HG02623 (cell line): ENCODE data around the gene ALDH2.
"Not testable (repeated sequence)": the region's sequence is repeated elsewhere in the genome, so short reads cannot be mapped to it uniquely, and the experiment has no call there.

Experiments used
- ATAC-seq: cut with Tn5 transposase; IDR thresholded peaks from one replicate; pipeline ENCODE4 v1.9.1; 2021; ENCODE audit warnings: moderate library complexity; ENCODE audit not compliant: unreplicated experiment

The ALDH2 gene

DNA sequence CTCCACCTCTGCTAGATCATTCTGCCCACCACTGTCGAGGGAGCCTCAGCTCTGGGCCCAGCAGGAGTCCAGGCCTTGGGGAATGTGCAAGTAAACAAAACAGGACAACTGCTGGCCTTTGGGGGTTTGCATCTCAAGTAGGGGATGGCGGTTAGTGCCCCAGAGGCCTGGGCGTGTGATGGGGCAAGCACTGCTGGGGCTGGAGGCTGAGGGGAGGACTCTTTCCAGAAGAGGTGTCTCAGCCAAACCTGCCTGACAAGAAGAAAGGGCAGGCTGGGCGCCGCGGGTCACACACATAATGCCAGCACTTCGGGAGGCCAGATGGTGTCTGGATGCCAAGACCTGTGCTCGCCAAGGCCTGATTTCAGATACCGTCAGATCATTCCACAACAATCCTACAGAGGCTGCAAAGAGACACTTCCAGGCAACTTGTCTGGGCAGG lies 8.6 kb upstream of the ALDH2 start:
- no peak for ATAC-seq

- no peak for ATAC-seq
These were observed 7.5 kb upstream of the ALDH2 start for GRCh38 chr12:111759271-111759670.

- no peak for ATAC-seq
These were observed 6.7 kb upstream of the ALDH2 start for GRCh38 chr12:111759991-111760390.

DNA sequence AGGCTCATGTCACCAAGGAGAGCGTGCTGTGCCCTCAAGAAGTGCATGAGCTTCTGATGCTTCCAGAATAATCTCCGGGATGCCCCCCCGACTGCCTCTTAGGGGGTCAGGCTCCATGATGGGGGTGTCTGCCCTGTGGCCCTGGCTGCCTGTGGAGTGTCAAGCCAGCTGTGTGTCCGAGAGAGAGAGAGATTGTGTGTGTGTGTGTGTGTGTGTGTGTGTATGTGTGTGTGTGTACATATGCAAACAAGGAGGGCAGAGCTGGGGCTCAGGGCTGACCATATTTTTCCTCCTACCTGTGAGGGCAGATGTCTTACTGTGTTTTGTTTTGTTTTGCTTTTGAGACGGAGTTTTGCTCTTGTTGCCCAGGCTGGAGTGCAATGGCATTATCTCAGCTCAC lies 5.6 kb upstream of the ALDH2 start:
- ATAC-seq, result peak; percentile 38

DNA sequence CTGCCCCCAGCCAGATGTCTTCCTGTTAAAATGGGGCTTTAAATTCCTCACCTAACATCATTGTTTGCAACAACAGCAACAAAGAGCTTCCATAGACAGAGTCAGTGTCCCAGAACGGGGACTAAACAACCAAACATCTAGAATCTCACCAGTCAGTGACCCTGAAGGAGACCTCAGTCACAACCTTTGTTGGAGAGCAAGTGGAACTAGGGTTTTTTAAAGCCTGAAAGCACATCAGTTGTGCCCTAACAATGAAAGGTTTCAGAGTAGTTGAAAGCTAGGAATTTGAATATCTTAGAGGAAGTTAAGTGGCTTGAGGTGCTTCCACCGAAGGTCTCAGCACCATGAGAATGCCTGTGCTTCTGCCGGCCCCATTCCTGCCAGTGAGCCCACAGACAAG lies 5.0 kb upstream of the ALDH2 start:
- no peak for ATAC-seq

- ATAC-seq, result not testable (repeated sequence)
These were observed 3.2 kb upstream of the ALDH2 start for GRCh38 chr12:111763552-111763951.

GRCh38 chr12:111764120-111764821 lies 2.5 kb upstream of the ALDH2 start:
- no peak for ATAC-seq

DNA sequence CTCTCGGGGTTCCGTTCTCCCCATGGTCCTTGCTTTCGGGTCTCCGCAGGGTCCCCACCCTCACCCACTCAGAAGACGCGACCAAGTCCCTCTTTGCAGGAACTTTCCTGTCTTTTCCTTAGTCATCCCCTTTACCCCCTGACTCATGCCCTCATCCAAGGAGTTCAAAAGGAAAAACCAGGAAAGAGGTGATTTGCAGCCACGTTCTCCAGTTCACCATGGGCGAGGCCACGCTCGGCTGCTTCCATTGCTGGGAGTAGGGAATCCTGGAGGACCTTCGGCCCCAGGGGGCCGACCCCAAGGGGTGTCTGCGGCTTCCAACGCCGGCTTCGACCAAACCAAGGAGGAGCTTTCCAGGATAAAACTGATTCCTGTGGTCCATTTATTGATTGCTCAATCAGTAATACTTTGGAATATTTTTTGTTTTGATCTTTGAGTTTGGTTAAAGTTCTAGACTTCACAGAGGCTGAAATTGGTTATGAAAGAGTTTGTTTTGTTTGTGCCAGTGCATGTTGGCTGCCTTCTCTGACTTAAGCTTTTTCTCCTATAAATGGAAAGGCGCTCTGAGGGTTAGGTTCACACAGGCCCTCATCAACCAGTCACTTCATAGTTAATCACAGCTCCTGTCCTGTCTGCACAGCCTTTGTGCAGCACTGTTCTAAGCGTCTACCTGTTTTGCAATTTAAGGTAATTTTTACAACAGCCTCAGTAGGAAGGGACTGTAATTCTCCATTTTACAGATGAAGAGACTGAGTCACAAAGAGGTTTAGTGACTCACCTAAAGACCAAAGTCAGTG lies 827 bp downstream of the ALDH2 start:
- no peak for ATAC-seq

- ATAC-seq, result no peak
These were observed 1.6 kb downstream of the ALDH2 start for GRCh38 chr12:111768159-111768895.

- no peak for ATAC-seq
These were observed 2.9 kb downstream of the ALDH2 start for GRCh38 chr12:111769599-111769998.

- peak; percentile 43 for ATAC-seq
These were observed 7.2 kb downstream of the ALDH2 start for GRCh38 chr12:111773801-111774551.

DNA sequence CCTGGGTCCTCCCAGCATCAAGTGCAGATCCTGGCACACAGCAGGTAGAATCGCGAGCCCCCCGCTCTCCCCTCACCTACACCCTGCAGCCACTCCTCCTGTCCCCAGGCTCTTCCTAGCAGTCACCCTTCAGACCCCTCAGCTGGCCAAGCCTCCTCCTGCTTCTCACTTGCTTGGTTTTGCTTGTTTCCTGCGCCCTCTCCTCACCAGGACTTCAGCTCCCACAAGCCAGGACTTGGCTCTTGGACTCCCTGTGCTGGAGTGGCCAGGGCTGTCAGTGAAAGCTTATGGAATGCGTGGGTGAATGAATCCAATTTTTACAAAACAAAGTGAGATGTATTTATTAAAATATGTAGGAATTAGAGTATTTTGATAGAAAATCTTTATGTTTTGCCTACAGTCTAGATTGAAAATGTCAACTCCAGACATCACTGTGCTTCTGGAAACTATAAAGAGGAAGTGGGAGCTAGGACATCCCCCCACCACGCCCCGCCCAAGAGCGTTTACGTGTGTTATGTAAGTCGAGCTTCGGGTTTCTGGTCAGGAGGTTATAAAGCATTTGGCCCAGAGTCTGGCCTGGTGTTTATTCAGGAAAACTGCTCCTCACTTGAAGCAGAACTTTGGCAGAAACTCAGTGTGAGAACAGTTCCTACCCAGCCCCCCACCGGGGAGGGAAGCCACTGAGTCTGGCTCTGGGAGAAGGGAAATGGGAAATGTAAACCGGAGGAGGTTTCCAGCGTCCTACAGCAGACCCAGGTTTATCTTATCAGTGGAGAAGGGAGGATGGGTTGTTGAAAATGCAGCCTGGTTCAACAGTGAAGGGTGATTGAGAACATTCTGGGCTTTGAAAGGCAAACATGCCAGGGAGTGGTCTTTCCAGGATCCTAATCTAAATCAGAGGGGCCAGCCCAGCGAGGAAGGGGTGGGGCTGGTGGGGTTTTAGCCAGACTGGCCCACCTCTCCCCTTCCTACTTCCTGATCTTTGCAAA lies 8.8 kb downstream of the ALDH2 start:
- peak; percentile 51 for ATAC-seq

GRCh38 chr12:111776836-111777344 lies 10.2 kb downstream of the ALDH2 start:
- ATAC-seq, result no peak

GRCh38 chr12:111777345-111778045 lies 10.8 kb downstream of the ALDH2 start:
- ATAC-seq, result no peak

- ATAC-seq, result no peak
These were observed 13.4 kb downstream of the ALDH2 start for GRCh38 chr12:111780166-111780565.

- no peak for ATAC-seq
These were observed 13.9 kb downstream of the ALDH2 start for GRCh38 chr12:111780615-111781014.

DNA sequence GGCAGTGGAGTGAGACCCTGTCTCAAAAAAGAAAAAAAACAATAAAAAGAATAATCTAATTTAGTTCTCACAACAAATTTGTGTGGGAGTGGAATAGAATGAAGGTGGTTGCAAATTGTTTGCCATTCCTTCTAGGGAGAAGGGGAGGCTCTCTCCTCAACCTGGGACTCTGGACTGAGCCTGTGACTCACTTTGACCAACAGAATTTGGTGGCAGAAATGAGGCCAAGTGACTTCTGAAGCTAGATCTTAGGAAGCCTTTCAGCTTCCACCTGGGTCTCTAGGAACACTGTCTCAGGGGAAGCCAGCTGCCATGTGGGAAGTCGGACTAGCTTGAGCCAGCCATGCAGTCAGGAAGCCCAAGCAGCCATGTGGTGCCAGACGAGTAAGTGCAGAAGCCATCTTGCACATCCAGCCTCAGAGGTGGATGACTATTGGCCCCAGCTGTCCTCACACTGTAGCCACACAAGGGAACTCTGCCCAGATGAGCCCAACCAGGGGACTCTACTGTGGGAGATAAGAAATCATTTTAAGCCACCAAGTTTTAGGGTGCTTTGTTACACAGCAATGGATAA lies 14.4 kb downstream of the ALDH2 start:
- ATAC-seq, result no peak

- no peak for ATAC-seq
These were observed 16.3 kb downstream of the ALDH2 start for GRCh38 chr12:111783046-111783445.

- ATAC-seq, result no peak
These were observed 18.2 kb downstream of the ALDH2 start for GRCh38 chr12:111784953-111785352.
